IMR-90 (cell line): ENCODE results near the gene GFOD2. TPM values are rescaled to one million over a fixed set of nuclear protein-coding genes. Genes with fewer than 3 reads are reported as not detected.
"Not testable (repeated sequence)": the region's sequence is repeated elsewhere in the genome, so short reads cannot be mapped to it uniquely, and the experiment has no call there.

ENCODE experiments used
- ATAC-seq: fragments of 200-7000 bp; cut with Tn5 transposase; 2 replicates; pipeline ENCODE4 v1.9.1; 2020; ENCODE audit warnings: low read depth, mild to moderate bottlenecking, moderate library complexity
- BruUV-seq: library from RNA; stranded (reverse); fragments of 400-500 nt; replicated peaks from 2 replicates; lab custom pipeline; 2021; lab: Mats Ljungman, UMichigan
- CTCF ChIA-PET: fragments of 300-600 bp; formaldehyde crosslinking; extraction: SDS; loops from one replicate; lab custom pipeline; 2021; ENCODE audit warnings: antibody characterized with exemption; lab: Yijun Ruan, JAX
- POLR2A ChIA-PET: fragments of 300-600 bp; sonication (Branson Sonifier 250); formaldehyde crosslinking; loops from one replicate; lab custom pipeline; 2022; ENCODE audit warnings: antibody characterized with exemption; ENCODE audit not compliant: unreplicated experiment; lab: Charles Lee
- DNase-seq: peaks from one replicate; pipeline ENCODE4 v3.0.0; 2013
- H2AFZ ChIP-seq: replicated peaks from 2 replicates; pipeline ENCODE3; 2013; ENCODE audit warnings: low read length, mild to moderate bottlenecking; ENCODE audit not compliant: poor library complexity
- H2AK5ac ChIP-seq: 2 replicates; pipeline ENCODE4 v1.6.1; 2013; ENCODE audit warnings: low read depth, low read length, inconsistent platforms
- H2AK9ac ChIP-seq: replicated peaks from 2 replicates; pipeline ENCODE3; 2013; ENCODE audit warnings: mild to moderate bottlenecking, low read depth, low read length, moderate library complexity; ENCODE audit not compliant: poor library complexity
- H2BK120ac ChIP-seq: 2 replicates; pipeline ENCODE4 v1.6.1; 2013; ENCODE audit warnings: low read depth, low read length, inconsistent platforms
- H2BK15ac ChIP-seq: 3 replicates; pipeline ENCODE4 v1.6.1; 2013; ENCODE audit warnings: low read depth, low read length, inconsistent platforms
- H2BK20ac ChIP-seq: 2 replicates; pipeline ENCODE4 v1.6.1; 2013; ENCODE audit warnings: low read depth, mild to moderate bottlenecking, inconsistent platforms, low read length, moderate library complexity
- H2BK5ac ChIP-seq: 2 replicates; pipeline ENCODE4 v1.6.1; 2013; ENCODE audit warnings: mild to moderate bottlenecking, low read depth, low read length, inconsistent platforms; ENCODE audit not compliant: poor library complexity, severe bottlenecking
- H3K14ac ChIP-seq: replicated peaks from 2 replicates; pipeline ENCODE4 v1.6.1; 2013; ENCODE audit warnings: low read depth, low read length, inconsistent platforms
- H3K18ac ChIP-seq: 2 replicates; pipeline ENCODE4 v1.6.1; 2013; ENCODE audit warnings: low read depth, low read length, control low read depth
- H3K23ac ChIP-seq: 2 replicates; pipeline ENCODE4 v1.6.1; 2013; ENCODE audit warnings: low read depth, low read length, inconsistent platforms
- H3K27ac ChIP-seq: 2 replicates; pipeline ENCODE4 v1.5.1; 2013; ENCODE audit warnings: mild to moderate bottlenecking, control low read depth, low read length; ENCODE audit not compliant: insufficient read depth
- H3K27me3 ChIP-seq: 2 replicates; pipeline ENCODE4 v1.6.1; 2013; ENCODE audit warnings: low read length; ENCODE audit not compliant: control insufficient read depth, insufficient read depth
- H3K36me3 ChIP-seq: 2 replicates; pipeline ENCODE4 v1.6.1; 2013; ENCODE audit warnings: low read length, mixed read lengths; ENCODE audit not compliant: control insufficient read depth, insufficient read depth
- H3K4ac ChIP-seq: 2 replicates; pipeline ENCODE4 v1.6.1; 2013; ENCODE audit warnings: low read depth, low read length, inconsistent platforms
- H3K4me1 ChIP-seq: 2 replicates; pipeline ENCODE4 v1.6.1; 2013; ENCODE audit warnings: low read length, mixed read lengths; ENCODE audit not compliant: control insufficient read depth, insufficient read depth
- H3K4me2 ChIP-seq: 2 replicates; pipeline ENCODE4 v1.6.1; 2013; ENCODE audit warnings: low read depth, mild to moderate bottlenecking, control low read depth, low read length, moderate library complexity
- H3K4me3 ChIP-seq: 2 replicates; pipeline ENCODE4 v1.5.1; 2013; ENCODE audit warnings: low read depth, mild to moderate bottlenecking, control low read depth, low read length, moderate library complexity; ENCODE audit not compliant: insufficient read depth
- H3K56ac ChIP-seq: 2 replicates; pipeline ENCODE4 v1.6.1; 2013; ENCODE audit warnings: low read length, inconsistent platforms; ENCODE audit not compliant: insufficient read depth; ENCODE audit errors: extremely low read depth
- H3K79me1 ChIP-seq, 2 experiments: 2 replicates each; pipeline ENCODE4 v1.6.1; 2013; ENCODE audit warnings: low read length in 2 of 2, inconsistent platforms in 1 of 2, low read depth in 1 of 2
- H3K9ac ChIP-seq: 2 replicates; pipeline ENCODE4 v1.6.1; 2013; ENCODE audit warnings: low read depth, low read length, control low read depth
- H3K9me1 ChIP-seq: 2 replicates; pipeline ENCODE4 v1.6.1; 2013; ENCODE audit warnings: low read length, inconsistent platforms; ENCODE audit not compliant: insufficient read depth
- H3K9me3 ChIP-seq: 2 replicates; pipeline ENCODE4 v1.6.1; 2013; ENCODE audit warnings: low read length; ENCODE audit not compliant: control insufficient read depth, insufficient read depth
- H4K20me1 ChIP-seq: 2 replicates; pipeline ENCODE4 v1.6.1; 2013; ENCODE audit warnings: low read length, inconsistent platforms; ENCODE audit not compliant: insufficient read depth
- H4K5ac ChIP-seq: 2 replicates; pipeline ENCODE4 v1.6.1; 2013; ENCODE audit warnings: mild to moderate bottlenecking, low read depth, low read length, control low read depth
- H4K8ac ChIP-seq, 2 experiments: 2 replicates each; pipeline ENCODE4 v1.6.1; 2013; ENCODE audit warnings: low read depth in 2 of 2, low read length in 2 of 2, control low read depth in 1 of 2, inconsistent platforms in 1 of 2
- H4K91ac ChIP-seq: 2 replicates; pipeline ENCODE4 v1.6.1; 2013; ENCODE audit warnings: low read depth, low read length, inconsistent platforms; ENCODE audit not compliant: insufficient read depth
- CEBPB ChIP-seq: IDR thresholded peaks from 2 replicates; pipeline ENCODE4 v1.6.1; 2012; ENCODE audit warnings: low read depth, low read length, improper control_type of control experiment
- WGBS, 2 experiments: methylation state at CpG; one replicate each; pipeline versions ENCODE4 v1.1.5 to v1.1.7; 2013; ENCODE audit warnings: missing lambda C conversion rate in 2 of 2; ENCODE audit not compliant: insufficient read length in 1 of 2; ENCODE audit errors: extremely low coverage in 2 of 2; 5-methylcytosine and 5-hydroxymethylcytosine counted together
- dilution Hi-C: fragments of 300-500 bp; cut with HindIII; formaldehyde crosslinking; loops from one replicate; pipeline ENCODE4 v1.14.3; 2018; ENCODE audit warnings: low sequenced_read_pairs; ENCODE audit not compliant: unreplicated experiment
- in situ Hi-C: fragments of 300-500 bp; cut with MboI; formaldehyde crosslinking; loops from 3 replicates; pipeline ENCODE4 v1.14.3; 2019; ENCODE audit warnings: low sequenced_read_pairs, inconsistent platforms, mixed read lengths
- intact Hi-C: fragments of 100-400 bp; cut with micrococcal nuclease; formaldehyde crosslinking; loops from 2 replicates; pipeline ENCODE4 v1.10.0; 2022
- polyA plus RNA-seq, 3 experiments: library from polyadenylated mRNA; depleted of rRNA; stranded (reverse); fragments of >200 nt; gene quantifications; 2 replicates each; pipeline ENCODE4 v1.2.3, GENCODE V29; 2012; ENCODE audit warnings: low replicate concordance in 1 of 3
- total RNA-seq: library from RNA; depleted of rRNA; stranded (reverse); fragments of >200 nt; gene quantifications from 2 replicates; pipeline ENCODE4 v1.2.3, GENCODE V29; 2012

Gene GFOD2
- total and polyA plus RNA-seq, 2 of the 4 experiments (the other 2 are of a cell fraction), result 12.3 to 18.1 TPM

DNA sequence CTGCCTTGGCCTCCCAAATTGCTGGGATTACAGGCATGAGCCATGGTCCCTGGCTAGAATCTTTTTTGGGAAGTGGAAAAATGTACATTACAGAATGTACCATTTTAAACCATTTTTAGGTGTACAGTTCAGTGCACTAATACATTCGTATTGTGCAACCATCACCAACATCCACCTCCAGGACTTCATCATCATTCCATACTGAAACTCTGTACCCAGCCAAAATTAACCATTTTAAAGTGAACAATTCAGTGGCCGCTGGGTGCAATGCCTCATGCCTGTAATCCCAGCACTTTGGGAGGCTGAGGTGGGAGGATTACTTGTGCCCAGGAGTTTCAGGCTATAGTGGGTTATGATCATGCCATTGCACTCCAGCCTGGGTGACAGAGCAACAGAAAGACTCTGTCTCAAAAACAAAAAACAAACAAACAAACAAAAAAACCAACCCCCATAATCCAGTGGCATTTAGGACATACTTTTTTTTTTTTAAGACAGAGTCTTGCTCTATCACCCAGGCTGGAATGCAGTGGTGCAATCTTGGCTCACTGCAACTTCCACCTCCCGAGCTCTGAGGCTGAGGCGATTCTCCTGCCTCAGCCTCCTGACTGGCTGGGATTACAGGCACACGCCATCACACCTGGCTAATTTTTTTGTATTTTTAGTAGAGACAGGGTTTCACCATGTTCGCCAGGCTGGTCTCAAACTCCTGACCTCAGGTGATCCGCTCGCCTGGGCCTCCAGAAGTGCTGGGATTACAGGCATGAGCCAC is 25.4 kb downstream of the GFOD2 start:
- DNase-seq, ATAC-seq, BruUV-seq, H3K4me2 ChIP-seq, H3K56ac ChIP-seq, H3K27ac ChIP-seq, H3K4ac ChIP-seq, H2AK9ac ChIP-seq, H2BK120ac ChIP-seq, H2AFZ ChIP-seq, H3K36me3 ChIP-seq, H3K23ac ChIP-seq, POLR2A ChIA-PET, H2BK20ac ChIP-seq, dilution Hi-C loops, H3K9me1 ChIP-seq, H2BK15ac ChIP-seq, H3K4me3 ChIP-seq, H4K8ac ChIP-seq, H4K20me1 ChIP-seq, intact Hi-C loops, H3K27me3 ChIP-seq, H3K9me3 ChIP-seq, H3K14ac ChIP-seq, H4K91ac ChIP-seq, H4K5ac ChIP-seq, in situ Hi-C loops, H3K18ac ChIP-seq, H2AK5ac ChIP-seq, H3K9ac ChIP-seq, H2BK5ac ChIP-seq, H3K4me1 ChIP-seq: not testable (repeated sequence)
- H3K79me1 ChIP-seq, result peaks cover 16 to 49% of the 10 kb centered on the region in 2 experiments
- peak; percentile 54 for TF ChIP-seq CEBPB
- CTCF ChIA-PET, result interaction anchor here (0.7 kb wide), 1 partner anchor 340 kb away, joined by 3 read pairs; no protein-coding TSS in a partner anchor
- WGBS, 2 experiments, result 96% methylated on average over 4 of the region's 8 CpGs; no CpG with 5 or more reads in 1 of the 2 experiments
